Mesendoderm (in vitro differentiated cells): ENCODE data around the gene EHBP1.

Source experiments
- DNase-seq: peaks from one replicate; pipeline ENCODE4 v3.0.0; 2013
- H2AK5ac ChIP-seq: 2 replicates; pipeline ENCODE4 v1.6.1; 2013; ENCODE audit warnings: low read length, inconsistent platforms
- H2BK120ac ChIP-seq: 2 replicates; pipeline ENCODE4 v1.6.1; 2013; ENCODE audit warnings: low read depth, mild to moderate bottlenecking, low read length, moderate library complexity, mixed read lengths
- H2BK15ac ChIP-seq: replicated peaks from 2 replicates; pipeline ENCODE4 v1.6.1; 2013; ENCODE audit warnings: low read depth, mild to moderate bottlenecking, moderate library complexity
- H2BK5ac ChIP-seq: 2 replicates; pipeline ENCODE4 v1.6.1; 2013; ENCODE audit warnings: low read length, inconsistent platforms
- H3K18ac ChIP-seq: 2 replicates; pipeline ENCODE4 v1.6.1; 2013; ENCODE audit warnings: mild to moderate bottlenecking, low read length, mixed read lengths
- H3K23ac ChIP-seq: one replicate; pipeline ENCODE4 v1.6.1; 2013; ENCODE audit warnings: low read length
- H3K27ac ChIP-seq: 2 replicates; pipeline ENCODE4 v1.5.1; 2013; ENCODE audit warnings: low read depth, mild to moderate bottlenecking, inconsistent platforms, low read length, moderate library complexity
- H3K27me3 ChIP-seq: 2 replicates; pipeline ENCODE4 v1.6.1; 2013; ENCODE audit warnings: low read length, control low read depth, mild to moderate bottlenecking, inconsistent platforms; ENCODE audit not compliant: insufficient read depth, poor library complexity
- H3K36me3 ChIP-seq: 2 replicates; pipeline ENCODE4 v1.6.1; 2013; ENCODE audit warnings: low read length, inconsistent platforms; ENCODE audit not compliant: control insufficient read depth, insufficient read depth
- H3K4ac ChIP-seq: one replicate; pipeline ENCODE4 v1.6.1; 2013; ENCODE audit warnings: low read depth, mild to moderate bottlenecking, low read length, moderate library complexity
- H3K4me1 ChIP-seq: 2 replicates; pipeline ENCODE4 v1.6.1; 2013; ENCODE audit warnings: low read depth, low read length, inconsistent platforms; ENCODE audit not compliant: control insufficient read depth
- H3K4me2 ChIP-seq: 2 replicates; pipeline ENCODE4 v1.6.1; 2013; ENCODE audit warnings: low read length
- H3K4me3 ChIP-seq: 2 replicates; pipeline ENCODE4 v1.5.1; 2013; ENCODE audit warnings: mild to moderate bottlenecking, low read length
- H3K56ac ChIP-seq: one replicate; pipeline ENCODE4 v1.6.1; 2013; ENCODE audit warnings: low read length
- H3K79me1 ChIP-seq: 2 replicates; pipeline ENCODE4 v1.6.1; 2013; ENCODE audit warnings: low read length, inconsistent platforms
- H3K79me2 ChIP-seq: 2 replicates; pipeline ENCODE4 v1.6.1; 2013; ENCODE audit warnings: mild to moderate bottlenecking, low read length; ENCODE audit not compliant: control insufficient read depth, insufficient read depth
- H3K9ac ChIP-seq: 2 replicates; pipeline ENCODE4 v1.6.1; 2013; ENCODE audit warnings: low read length, inconsistent platforms
- H4K5ac ChIP-seq: one replicate; pipeline ENCODE4 v1.6.1; 2013; ENCODE audit warnings: low read length
- H4K8ac ChIP-seq: one replicate; pipeline ENCODE4 v1.6.1; 2013; ENCODE audit warnings: low read depth, mild to moderate bottlenecking, control low read depth, low read length, moderate library complexity
- WGBS: extraction: QIAGEN DNeasy Blood & Tissue Kit; methylation state at CpG from one replicate; pipeline ENCODE4 v1.1.7; 2013; ENCODE audit warnings: low lambda C conversion rate, missing lambda C conversion rate; ENCODE audit not compliant: insufficient coverage; ENCODE audit errors: extremely low coverage; 5-methylcytosine and 5-hydroxymethylcytosine counted together

Gene EHBP1

DNA sequence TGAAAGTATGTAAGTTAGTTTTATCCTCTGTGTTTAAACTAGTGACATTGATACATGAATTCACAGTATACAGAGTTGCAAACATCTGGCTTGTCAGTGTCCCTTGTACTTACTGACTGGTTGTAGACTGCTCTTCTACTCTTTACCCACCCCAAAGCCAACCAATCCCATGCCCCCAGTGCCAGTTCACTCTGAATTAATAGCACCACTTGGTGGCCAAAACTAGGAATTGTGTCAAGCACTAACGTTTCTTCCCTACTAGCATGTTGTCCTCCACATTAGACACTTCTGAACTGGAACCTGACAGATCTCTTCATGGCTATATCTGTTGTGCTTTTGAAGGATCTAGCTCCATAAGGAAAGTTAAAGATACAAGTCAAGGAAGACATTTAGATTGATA lies 317.9 kb downstream of the EHBP1 start:
- Histone ChIP-seq H3K27ac (no peak overlapping the region), H2BK5ac (no peak overlapping the region), H2AK5ac (no peak overlapping the region), H3K27me3 (no peaks in the 10 kb centered on the region), H3K9ac (no peak overlapping the region), H3K18ac (no peak overlapping the region), H3K79me2 (no peaks in the 10 kb centered on the region), H2BK120ac (no peak overlapping the region), H4K8ac (no peak overlapping the region), H2BK15ac (no peak overlapping the region), H3K79me1 (no peaks in the 10 kb centered on the region), H3K36me3 (no peaks in the 10 kb centered on the region), H3K4me3 (no peak overlapping the region), H3K23ac (no peak overlapping the region), H3K4ac (no peak overlapping the region), H3K4me2 (no peak overlapping the region), H3K56ac (no peak overlapping the region), H4K5ac (no peak overlapping the region), H3K4me1 (no peaks in the 10 kb centered on the region)
- DNase-seq = peak; percentile 82
- no CpG with 5 or more reads among the region's 1 CpG for WGBS

DNA sequence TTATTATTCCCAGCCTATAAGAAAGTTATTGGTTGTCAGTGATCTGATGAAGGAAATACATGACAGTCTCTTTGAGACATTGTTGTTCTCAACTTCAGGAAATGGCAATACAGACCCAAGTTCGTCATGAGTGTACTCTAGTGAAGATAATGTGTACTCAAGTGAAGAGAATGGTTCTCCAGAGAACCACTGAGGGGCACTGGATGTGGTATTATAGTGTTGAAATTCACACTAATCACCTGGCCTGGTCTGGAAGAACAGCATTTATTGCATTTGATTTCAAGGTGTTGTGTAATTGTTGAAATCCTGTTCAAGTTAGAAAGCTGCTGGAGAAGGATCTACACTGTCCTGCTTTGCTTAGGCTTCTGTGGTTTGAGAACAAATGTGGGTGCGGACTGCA lies 321.7 kb downstream of the EHBP1 start:
- Histone ChIP-seq H3K4ac (no peak overlapping the region), H3K27me3 (no peaks in the 10 kb centered on the region), H3K23ac (no peak overlapping the region), H2AK5ac (no peak overlapping the region), H2BK5ac (no peak overlapping the region), H4K5ac (no peak overlapping the region), H3K56ac (no peak overlapping the region), H3K79me1 (no peaks in the 10 kb centered on the region), H3K79me2 (no peaks in the 10 kb centered on the region), H3K4me3 (no peak overlapping the region), H3K4me2 (no peak overlapping the region), H3K9ac (no peak overlapping the region), H3K18ac (no peak overlapping the region), H2BK120ac (no peak overlapping the region), H4K8ac (no peak overlapping the region), H2BK15ac (no peak overlapping the region), H3K27ac (no peak overlapping the region), H3K4me1 (no peaks in the 10 kb centered on the region), H3K36me3 (no peaks in the 10 kb centered on the region)
- no CpG with 5 or more reads among the region's 2 CpGs for WGBS
- DNase-seq = no peak

- no peak overlapping the region for H2BK15ac ChIP-seq
- H3K27me3 ChIP-seq = no peaks in the 10 kb centered on the region
- no peak overlapping the region for H4K5ac ChIP-seq
- no peak for DNase-seq
- H2AK5ac ChIP-seq = no peak overlapping the region
- no peak overlapping the region for H3K9ac ChIP-seq
- H3K27ac ChIP-seq = no peak overlapping the region
- no peak overlapping the region for H3K4me3 ChIP-seq
- H3K4ac ChIP-seq = no peak overlapping the region
- no peaks in the 10 kb centered on the region for H3K79me1 ChIP-seq
- H3K4me1 ChIP-seq = no peaks in the 10 kb centered on the region
- no peak overlapping the region for H3K4me2 ChIP-seq
- no peaks in the 10 kb centered on the region for H3K36me3 ChIP-seq
- H2BK5ac ChIP-seq = no peak overlapping the region
- H2BK120ac ChIP-seq = no peak overlapping the region
- H4K8ac ChIP-seq = no peak overlapping the region
- no CpG with 5 or more reads among the region's 1 CpG for WGBS
- no peaks in the 10 kb centered on the region for H3K79me2 ChIP-seq
- H3K18ac ChIP-seq = no peak overlapping the region
- H3K23ac ChIP-seq = no peak overlapping the region
- no peak overlapping the region for H3K56ac ChIP-seq
Measured at GRCh38 chr2:63029058-63029457, 323.5 kb downstream of the EHBP1 start.

- Histone ChIP-seq H3K4ac (no peak overlapping the region), H2BK120ac (no peak overlapping the region), H2BK5ac (no peak overlapping the region), H3K56ac (no peak overlapping the region), H2AK5ac (no peak overlapping the region), H3K36me3 (no peaks in the 10 kb centered on the region), H3K18ac (no peak overlapping the region), H3K4me3 (no peak overlapping the region), H3K4me1 (no peaks in the 10 kb centered on the region), H2BK15ac (no peak overlapping the region), H3K9ac (no peak overlapping the region), H4K8ac (no peak overlapping the region), H3K23ac (no peak overlapping the region), H3K79me1 (no peaks in the 10 kb centered on the region), H3K4me2 (no peak overlapping the region), H4K5ac (no peak overlapping the region), H3K79me2 (no peaks in the 10 kb centered on the region), H3K27ac (no peak overlapping the region), H3K27me3 (no peaks in the 10 kb centered on the region)
- DNase-seq = peak; percentile 1
- no CpG with 5 or more reads among the region's 4 CpGs for WGBS
Measured at GRCh38 chr2:63034526-63034925, 329.0 kb downstream of the EHBP1 start.

GRCh38 chr2:63035169-63035568 lies 329.7 kb downstream of the EHBP1 start:
- Histone ChIP-seq H4K8ac (no peak overlapping the region), H3K4me2 (no peak overlapping the region), H2BK120ac (no peak overlapping the region), H3K4me1 (no peaks in the 10 kb centered on the region), H3K9ac (no peak overlapping the region), H2AK5ac (no peak overlapping the region), H3K4me3 (no peak overlapping the region), H2BK15ac (no peak overlapping the region), H3K27me3 (no peaks in the 10 kb centered on the region), H3K18ac (no peak overlapping the region), H3K23ac (no peak overlapping the region), H3K36me3 (no peaks in the 10 kb centered on the region), H4K5ac (no peak overlapping the region), H3K79me2 (no peaks in the 10 kb centered on the region), H2BK5ac (no peak overlapping the region), H3K56ac (no peak overlapping the region), H3K79me1 (no peaks in the 10 kb centered on the region), H3K27ac (no peak overlapping the region), H3K4ac (no peak overlapping the region)
- WGBS = 100% methylated on average over 2 of the region's 2 CpGs
- no peak for DNase-seq

DNA sequence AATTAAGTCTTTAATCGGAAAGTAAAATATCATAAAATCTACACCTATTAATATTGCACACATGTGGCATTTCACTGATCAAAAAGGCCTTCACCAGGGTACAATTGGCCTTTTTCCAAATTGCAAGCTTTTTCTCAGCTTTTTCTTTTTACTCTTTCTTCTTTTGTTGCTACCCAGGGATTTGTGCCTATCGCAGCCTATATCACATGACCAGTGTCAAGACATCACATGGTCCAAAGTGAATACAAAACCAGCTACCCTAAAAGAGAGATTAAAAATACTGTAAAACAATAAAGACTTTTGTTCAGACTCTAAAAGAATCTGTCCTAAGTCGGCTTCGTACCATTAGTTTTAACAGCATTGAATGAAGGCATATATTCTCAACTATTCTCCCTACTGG lies 330.1 kb downstream of the EHBP1 start:
- Histone ChIP-seq H2AK5ac (no peak overlapping the region), H2BK120ac (no peak overlapping the region), H3K4me1 (no peaks in the 10 kb centered on the region), H3K27me3 (no peaks in the 10 kb centered on the region), H3K4me2 (no peak overlapping the region), H3K9ac (no peak overlapping the region), H3K4me3 (no peak overlapping the region), H4K8ac (no peak overlapping the region), H2BK15ac (no peak overlapping the region), H4K5ac (no peak overlapping the region), H3K18ac (no peak overlapping the region), H3K79me2 (no peaks in the 10 kb centered on the region), H3K27ac (no peak overlapping the region), H3K36me3 (no peaks in the 10 kb centered on the region), H3K56ac (no peak overlapping the region), H3K23ac (no peak overlapping the region), H3K79me1 (no peaks in the 10 kb centered on the region), H2BK5ac (no peak overlapping the region), H3K4ac (no peak overlapping the region)
- no CpG with 5 or more reads among the region's 4 CpGs for WGBS
- DNase-seq = no peak
